Endometrium (tissue), 2 donors: ENCODE measurements around the gene ARHGEF19.
"Not testable (repeated sequence)": the region's sequence is repeated elsewhere in the genome, so short reads cannot be mapped to it uniquely, and the experiment has no call there.

Source experiments
- FAIRE-seq: peaks from 2 replicates; lab custom pipeline; 2012; peaks lifted over from hg19 to GRCh38; lab: Jason Lieb, UNC
- donor health status: control.
- donor health status: control.

The ARHGEF19 gene

GRCh38 chr1:16244650-16245285 is 32.3 kb upstream of the ARHGEF19 start:
- no peak for FAIRE-seq

GRCh38 chr1:16243936-16244649 is 31.6 kb upstream of the ARHGEF19 start:
- no peak for FAIRE-seq

- no peak for FAIRE-seq
Observed at GRCh38 chr1:16243215-16243610, 30.8 kb upstream of the ARHGEF19 start.

GRCh38 chr1:16242556-16243214 is 30.2 kb upstream of the ARHGEF19 start:
- FAIRE-seq, result no peak

- FAIRE-seq, result no peak
Observed at GRCh38 chr1:16241221-16241708, 28.8 kb upstream of the ARHGEF19 start.

GRCh38 chr1:16239972-16240491 is 27.6 kb upstream of the ARHGEF19 start:
- no peak for FAIRE-seq

GRCh38 chr1:16237343-16237830 is 24.9 kb upstream of the ARHGEF19 start:
- no peak for FAIRE-seq

- no peak for FAIRE-seq
Observed at GRCh38 chr1:16236511-16237342, 24.3 kb upstream of the ARHGEF19 start, which contains the start of gene CPLANE2. CPLANE2 (minus strand) TSS chr1:16237183; CDS start chr1:16236742, 441 bp downstream.

GRCh38 chr1:16235944-16236510 is 23.6 kb upstream of the ARHGEF19 start:
- no peak for FAIRE-seq

- no peak for FAIRE-seq
Observed at GRCh38 chr1:16235347-16235746, 22.9 kb upstream of the ARHGEF19 start.

- FAIRE-seq, result no peak
Observed at GRCh38 chr1:16233431-16233830, 21.0 kb upstream of the ARHGEF19 start.

GRCh38 chr1:16232316-16232710 is 19.9 kb upstream of the ARHGEF19 start:
- no peak for FAIRE-seq

GRCh38 chr1:16231331-16232315 is 19.2 kb upstream of the ARHGEF19 start:
- no peak for FAIRE-seq

- FAIRE-seq, result no peak
Observed at GRCh38 chr1:16230744-16231143, 18.3 kb upstream of the ARHGEF19 start.

GRCh38 chr1:16229976-16230740 is 17.7 kb upstream of the ARHGEF19 start:
- FAIRE-seq, result no peak

- no peak for FAIRE-seq
Observed at GRCh38 chr1:16226490-16227179, 14.2 kb upstream of the ARHGEF19 start.

- no peak for FAIRE-seq
Observed at GRCh38 chr1:16226129-16226489, 13.7 kb upstream of the ARHGEF19 start.

- no peak for FAIRE-seq
Observed at GRCh38 chr1:16224472-16224871, 12.0 kb upstream of the ARHGEF19 start.

GRCh38 chr1:16222716-16223115 is 10.3 kb upstream of the ARHGEF19 start:
- FAIRE-seq, result not testable (repeated sequence)
